ENCODE measurements around the gene CHPF.

- TF ChIP-seq CTCF (IDR thresholded peaks at IDR 0.05; ENCODE audit: poor library complexity) = no peak
- no peak for TF ChIP-seq EZH2phosphoT487 (IDR thresholded peaks at IDR 0.05; ENCODE audit: low read depth, severe bottlenecking, unreplicated experiment)
These were observed 12.3 kb upstream of the CHPF start for GRCh38 chr2:219555956-219556355.

Data from hepatocyte (in vitro differentiated cells).